CD4-positive, alpha-beta T cell (primary cell): ENCODE results near the gene ELOVL3. TPM values are rescaled to one million over a fixed set of nuclear protein-coding genes. Genes with fewer than 3 reads are reported as not detected.

Experiments used
- ATAC-seq: fragments of 200-7000 bp; cut with Tn5 transposase; one replicate; pipeline ENCODE4 v1.10.0; 2022; ENCODE audit warnings: mild to moderate bottlenecking; ENCODE audit not compliant: poor library complexity
- CTCF ChIA-PET: fragments of 350-600 bp; sonication (Branson Sonifier 250); formaldehyde crosslinking; loops from one replicate; lab custom pipeline; 2021; ENCODE audit warnings: antibody characterized with exemption, inconsistent platforms; lab: Charles Lee
- POLR2A ChIA-PET: fragments of 350-600 bp; sonication (Branson Sonifier 250); formaldehyde crosslinking; loops from one replicate; lab custom pipeline; 2021; ENCODE audit warnings: antibody characterized with exemption, inconsistent platforms; lab: Charles Lee
- DNase-seq, 14 experiments: peaks; one replicate each; pipeline ENCODE4 v3.0.0-alpha.2; 2013 to 2020; ENCODE audit warnings: mixed read lengths in 2 of 14
- H3K27ac ChIP-seq, 2 donors: one replicate each; pipeline versions ENCODE4 v1.5.1 to v1.7.0; 2013; ENCODE audit warnings: low read length in 2 of 2, low read depth in 1 of 2, mild to moderate bottlenecking in 1 of 2
- H3K27me3 ChIP-seq, 2 experiments: 1 replicate in 1 of 2; 2 replicates in 1 of 2; pipeline versions ENCODE4 v1.6.1 to v1.7.0; 2013; ENCODE audit warnings: low read length in 2 of 2, control low read depth in 1 of 2, mild to moderate bottlenecking in 1 of 2, moderate library complexity in 1 of 2; ENCODE audit not compliant: insufficient read depth in 2 of 2, control insufficient read depth in 1 of 2
- H3K36me3 ChIP-seq: one replicate; pipeline ENCODE4 v1.6.1; 2013; ENCODE audit warnings: low read length, control low read depth; ENCODE audit not compliant: insufficient read depth
- H3K4me1 ChIP-seq: one replicate; pipeline ENCODE4 v1.6.1; 2013; ENCODE audit warnings: low read length, control low read depth; ENCODE audit not compliant: insufficient read depth
- H3K4me3 ChIP-seq: one replicate; pipeline ENCODE4 v1.5.1; 2013; ENCODE audit warnings: mild to moderate bottlenecking, low read length, moderate library complexity
- H3K9me3 ChIP-seq, 2 experiments: 1 replicate in 1 of 2; 2 replicates in 1 of 2; pipeline versions ENCODE4 v1.6.1 to v1.7.0; 2013; ENCODE audit warnings: low read length in 2 of 2, mild to moderate bottlenecking in 2 of 2, control low read depth in 1 of 2, moderate library complexity in 1 of 2; ENCODE audit not compliant: control insufficient read depth in 1 of 2, insufficient read depth in 1 of 2
- H3K27ac Mint-ChIP-seq: one replicate; pipeline ENCODE4 v1.8.0; 2020; ENCODE audit warnings: mixed read lengths
- H3K27me3 Mint-ChIP-seq: one replicate; pipeline ENCODE4 v1.8.0; 2021; ENCODE audit warnings: mixed read lengths
- H3K36me3 Mint-ChIP-seq: one replicate; pipeline ENCODE4 v1.8.0; 2021; ENCODE audit warnings: low read depth, mixed read lengths
- H3K4me1 Mint-ChIP-seq: one replicate; pipeline ENCODE4 v1.8.0; 2021; ENCODE audit warnings: low read depth, mixed read lengths
- H3K4me3 Mint-ChIP-seq: one replicate; pipeline ENCODE4 v1.8.0; 2020; ENCODE audit warnings: mild to moderate bottlenecking, mixed read lengths
- H3K9me3 Mint-ChIP-seq: one replicate; pipeline ENCODE4 v1.8.0; 2020; ENCODE audit warnings: mixed read lengths
- intact Hi-C, 2 experiments: fragments of 100-400 bp; cut with DNase I in 1 of 2; cut with micrococcal nuclease in 1 of 2; formaldehyde crosslinking; loops; one replicate each; pipeline versions ENCODE4 v1.15.1 to v1.9.0; 2023 to 2025; cut with DNase I, micrococcal nuclease
- total RNA-seq, 174 experiments: library from RNA in 2 of 174; stranded (reverse) in 2 of 174; gene quantifications; one replicate each; pipeline ENCODE4 v1.2.3 and lab custom pipeline; 2021 to 2026
- TF ChIP-seq, protein P1 (sequence below): fragments of 200-600 bp; IDR thresholded peaks from one replicate; pipeline ENCODE4 v1.8.0; 2022; ENCODE audit warnings: antibody characterized with exemption, mild to moderate bottlenecking

The ELOVL3 gene
- total RNA-seq, 2 experiments from 2014 or later, result not detected

DNA sequence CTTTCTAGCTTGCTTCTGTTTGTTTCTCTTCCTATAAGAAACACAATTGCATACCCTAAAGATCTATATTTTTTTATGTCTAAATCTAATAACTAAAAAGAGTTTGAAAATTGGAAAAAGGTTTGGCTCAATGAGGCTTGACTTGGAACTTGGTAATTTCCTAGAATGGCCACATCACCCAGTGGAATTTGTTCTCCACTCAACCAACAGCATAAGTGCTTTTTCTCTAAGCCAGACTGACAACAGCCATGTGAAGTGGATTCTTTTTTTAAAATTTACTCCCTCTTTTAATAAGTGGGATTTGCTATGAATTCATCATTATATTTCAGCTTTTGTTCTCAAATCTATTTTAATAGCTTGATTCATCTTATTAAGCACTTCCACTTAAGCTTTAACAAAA lies 53.0 kb downstream of the ELOVL3 start:
- H3K27me3 ChIP-seq, result no peaks in the 10 kb centered on the region
- H3K4me1 Mint-ChIP-seq, result peaks cover 49% of the 10 kb centered on the region
- no peak for ATAC-seq
- ChIA-PET POLR2A (no interaction called here), CTCF (no interaction called here)
- no peak overlapping the region for H3K27ac Mint-ChIP-seq
- H3K27ac ChIP-seq, result no peak overlapping the region
- TF ChIP-seq, protein P1, sequence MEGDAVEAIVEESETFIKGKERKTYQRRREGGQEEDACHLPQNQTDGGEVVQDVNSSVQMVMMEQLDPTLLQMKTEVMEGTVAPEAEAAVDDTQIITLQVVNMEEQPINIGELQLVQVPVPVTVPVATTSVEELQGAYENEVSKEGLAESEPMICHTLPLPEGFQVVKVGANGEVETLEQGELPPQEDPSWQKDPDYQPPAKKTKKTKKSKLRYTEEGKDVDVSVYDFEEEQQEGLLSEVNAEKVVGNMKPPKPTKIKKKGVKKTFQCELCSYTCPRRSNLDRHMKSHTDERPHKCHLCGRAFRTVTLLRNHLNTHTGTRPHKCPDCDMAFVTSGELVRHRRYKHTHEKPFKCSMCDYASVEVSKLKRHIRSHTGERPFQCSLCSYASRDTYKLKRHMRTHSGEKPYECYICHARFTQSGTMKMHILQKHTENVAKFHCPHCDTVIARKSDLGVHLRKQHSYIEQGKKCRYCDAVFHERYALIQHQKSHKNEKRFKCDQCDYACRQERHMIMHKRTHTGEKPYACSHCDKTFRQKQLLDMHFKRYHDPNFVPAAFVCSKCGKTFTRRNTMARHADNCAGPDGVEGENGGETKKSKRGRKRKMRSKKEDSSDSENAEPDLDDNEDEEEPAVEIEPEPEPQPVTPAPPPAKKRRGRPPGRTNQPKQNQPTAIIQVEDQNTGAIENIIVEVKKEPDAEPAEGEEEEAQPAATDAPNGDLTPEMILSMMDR, result no peak
- H3K4me3 ChIP-seq, result no peak overlapping the region
- H3K27me3 Mint-ChIP-seq, result no peaks in the 10 kb centered on the region
- DNase-seq, result no peak
- H3K36me3 ChIP-seq, result peaks cover 5% of the 10 kb centered on the region
- no peaks in the 10 kb centered on the region for H3K9me3 ChIP-seq
- H3K4me1 ChIP-seq, result peaks cover 13% of the 10 kb centered on the region
- intact Hi-C loops, result no loop called here
- no peak overlapping the region for H3K4me3 Mint-ChIP-seq
- no peaks in the 10 kb centered on the region for H3K9me3 Mint-ChIP-seq
- H3K36me3 Mint-ChIP-seq, result peaks cover 41% of the 10 kb centered on the region

Other genes starting within 250 kb of the ELOVL3 start
- gene ARMH3, start 170.1 kb upstream of the ELOVL3 start, total RNA-seq, result 10 to 100 TPM; 17.7 to 18.9 TPM
- gene HPS6, start 160.9 kb upstream of the ELOVL3 start, total RNA-seq, result 10 to 100 TPM; 12.8 to 15.0 TPM
- 100 to 1,000 TPM; 116 to 117 TPM for gene LDB1, start 105.9 kb upstream of the ELOVL3 start, total RNA-seq
- 10 to 100 TPM; 22.0 to 22.9 TPM for gene PPRC1, start 93.3 kb upstream of the ELOVL3 start, total RNA-seq
- 10 to 100 TPM; 34.2 to 36.1 TPM for gene NOLC1, start 73.9 kb upstream of the ELOVL3 start, total RNA-seq
- not detected for gene PITX3, start 15.2 kb downstream of the ELOVL3 start, total RNA-seq
- gene GBF1, start 19.2 kb downstream of the ELOVL3 start, total RNA-seq, result 10 to 100 TPM; 28.8 to 30.9 TPM
- gene NFKB2, start 169.4 kb downstream of the ELOVL3 start, total RNA-seq, result 100 to 1,000 TPM; 240 to 256 TPM
- gene PSD, start 192.5 kb downstream of the ELOVL3 start, total RNA-seq, result 10 to 100 TPM; 16.7 to 17.8 TPM
- 10 to 100 TPM; 10.2 to 10.4 TPM for gene FBXL15, start 194.5 kb downstream of the ELOVL3 start, total RNA-seq
- gene CUEDC2, start 206.3 kb downstream of the ELOVL3 start, total RNA-seq, result 10 to 100 TPM; 25.5 to 25.6 TPM
- under 1 TPM; 0.16 to 0.28 TPM for gene C10orf95, start 225.2 kb downstream of the ELOVL3 start, total RNA-seq